EL (cell line): ENCODE results near the gene CD8B.
"Not testable (repeated sequence)": the region's sequence is repeated elsewhere in the genome, so short reads cannot be mapped to it uniquely, and the experiment has no call there.

ENCODE experiments used
- DNase-seq: peaks from one replicate; pipeline ENCODE4 v3.0.0-alpha.2; 2016

CD8B gene

GRCh38 chr2:86835548-86835889 is 26.2 kb downstream of the CD8B start:
- not testable (repeated sequence) for DNase-seq

GRCh38 chr2:86833315-86833714 is 28.4 kb downstream of the CD8B start:
- DNase-seq, result no peak

GRCh38 chr2:86832334-86833096 is 29.2 kb downstream of the CD8B start:
- DNase-seq, result no peak

GRCh38 chr2:86831537-86831936 is 30.1 kb downstream of the CD8B start:
- DNase-seq, result no peak

- DNase-seq, result no peak
Observed at GRCh38 chr2:86826951-86827350, 34.7 kb downstream of the CD8B start.

- no peak for DNase-seq
Observed at GRCh38 chr2:86825693-86826381, 35.8 kb downstream of the CD8B start.

- DNase-seq, result no peak
Observed at GRCh38 chr2:86825036-86825692, 36.5 kb downstream of the CD8B start.

- no peak for DNase-seq
Observed at GRCh38 chr2:86822668-86823345, 38.9 kb downstream of the CD8B start.

- no peak for DNase-seq
Observed at GRCh38 chr2:86821842-86822241, 39.8 kb downstream of the CD8B start.

GRCh38 chr2:86821306-86821705 is 40.4 kb downstream of the CD8B start:
- no peak for DNase-seq

- no peak for DNase-seq
Observed at GRCh38 chr2:86818957-86819356, 42.7 kb downstream of the CD8B start.

GRCh38 chr2:86818114-86818801 is 43.4 kb downstream of the CD8B start:
- no peak for DNase-seq

- DNase-seq, result no peak
Observed at GRCh38 chr2:86815611-86816010, 46.1 kb downstream of the CD8B start.

- no peak for DNase-seq
Observed at GRCh38 chr2:86809481-86810121, 52.1 kb downstream of the CD8B start.

GRCh38 chr2:86808315-86809161 is 53.1 kb downstream of the CD8B start:
- DNase-seq, result peak; percentile 75

GRCh38 chr2:86807468-86808275 is 54.0 kb downstream of the CD8B start:
- DNase-seq, result peak; percentile 24

GRCh38 chr2:86807133-86807467 is 54.6 kb downstream of the CD8B start:
- no peak for DNase-seq

GRCh38 chr2:86806059-86806857 is 55.4 kb downstream of the CD8B start:
- DNase-seq, result no peak

GRCh38 chr2:86800856-86801567 is 60.7 kb downstream of the CD8B start:
- DNase-seq, result no peak
